ENCODE results near the gene ATG13. TPM values are rescaled to one million over a fixed set of nuclear protein-coding genes. Genes with fewer than 3 reads are reported as not detected.
"Not testable (repeated sequence)": the region's sequence is repeated elsewhere in the genome, so short reads cannot be mapped to it uniquely, and the experiment has no call there.

Gene ATG13
- 64.8 TPM for polyA plus RNA-seq (2013, experiment 1 of 2; ENCODE audit: insufficient read length)
- 68.7 TPM for polyA plus RNA-seq (2013, experiment 2 of 2; ENCODE audit: insufficient read length)

DNA sequence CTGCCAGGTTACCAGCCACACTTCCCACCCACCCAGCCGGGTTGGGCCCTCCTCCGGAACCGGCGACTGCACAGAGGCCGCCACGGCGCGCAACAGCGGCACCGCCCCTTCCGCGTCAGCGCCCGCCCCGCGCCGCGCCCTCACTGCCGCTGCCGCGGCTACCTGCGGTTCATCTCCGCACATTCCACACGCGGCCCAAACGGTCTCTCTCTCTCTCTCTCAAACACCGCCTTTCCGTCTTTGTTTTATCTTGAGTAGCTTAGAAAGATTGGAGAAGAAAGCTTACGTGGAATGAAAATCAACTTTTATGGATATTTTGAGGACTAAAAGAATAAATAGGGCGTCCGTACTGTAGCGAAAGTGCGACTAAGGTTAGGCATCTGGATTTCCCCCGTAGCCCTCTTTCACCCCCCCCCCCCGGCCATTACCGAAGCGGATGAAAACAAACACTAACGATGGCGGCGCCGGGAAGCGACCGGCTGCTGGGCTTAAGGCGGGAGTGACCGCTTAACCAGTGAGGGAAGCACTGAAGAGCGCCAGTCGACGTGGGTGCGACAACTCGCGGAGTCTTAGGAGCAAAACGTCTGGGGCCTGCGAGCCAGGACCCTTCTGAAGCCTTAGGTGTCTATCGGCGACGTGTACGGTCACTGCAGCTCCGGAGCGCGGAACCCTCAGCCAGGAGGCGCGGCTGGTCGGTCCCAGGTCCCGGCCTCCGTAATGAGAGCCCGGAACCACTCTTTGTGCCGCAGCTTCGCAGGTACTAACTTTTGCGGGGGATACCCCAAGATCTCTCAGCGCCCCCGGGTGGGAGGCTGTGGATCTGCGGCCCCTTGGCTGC lies at the start of gene ATG13, which contains the start of gene HARBI1:
ATG13 (plus strand) TSS at position 420 of the 838 bp plus-strand sequence. CDS start 26,739 bp downstream, outside the sequence.
HARBI1 (minus strand) TSS at position 94 of the 838 bp plus-strand sequence. CDS start 990 bp downstream, outside the sequence.
- DNase-seq: peak; percentile 90

DNA sequence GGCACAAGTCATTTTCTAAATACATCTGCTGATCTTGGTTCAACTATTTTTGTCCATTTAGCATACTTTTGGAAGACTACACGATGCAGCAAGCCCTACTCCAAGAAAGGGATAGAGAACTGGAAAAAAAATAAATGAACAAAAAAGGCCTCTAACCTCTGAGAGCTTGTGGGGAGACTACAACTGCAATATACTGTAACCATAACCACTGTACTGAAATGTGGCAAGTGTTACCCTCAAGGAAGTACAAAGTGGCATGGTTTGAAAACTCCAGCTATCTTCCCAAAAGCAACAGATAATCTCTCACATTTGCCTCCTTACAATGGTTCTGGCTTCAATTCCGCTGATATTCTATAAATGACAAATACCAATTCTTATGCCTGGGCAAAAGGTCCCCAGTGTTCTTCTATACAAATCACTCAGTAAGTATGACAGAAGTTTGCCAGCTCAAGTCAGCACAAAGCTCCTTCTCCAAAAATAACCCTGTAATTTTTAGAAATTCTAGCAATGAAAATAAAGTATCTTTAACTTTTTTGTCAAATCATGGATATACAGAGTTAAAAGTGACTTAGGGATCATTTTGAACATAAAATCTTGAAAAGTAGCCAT lies 46.5 kb upstream of the ATG13 start:
- DNase-seq: no peak

GRCh38 chr11:46574656-46575055 lies 42.7 kb upstream of the ATG13 start:
- DNase-seq: no peak

DNA sequence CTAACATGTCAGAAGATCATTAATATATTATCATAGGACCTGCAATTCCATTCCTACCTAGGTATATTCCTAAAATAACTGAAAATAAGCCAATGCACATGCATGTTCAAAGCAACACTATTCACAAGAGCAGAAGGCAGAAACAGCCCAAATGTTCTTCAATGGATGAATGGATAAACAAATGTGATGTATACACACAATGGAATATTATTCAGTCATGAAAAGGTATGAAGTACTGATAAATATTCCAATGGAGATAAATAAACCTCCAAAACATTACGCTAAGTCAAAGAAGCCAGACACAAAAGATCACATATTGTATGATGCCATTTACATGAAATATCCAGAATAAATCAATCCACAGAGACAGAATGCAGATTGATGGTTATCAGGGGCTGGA lies 40.3 kb upstream of the ATG13 start:
- DNase-seq: no peak

DNA sequence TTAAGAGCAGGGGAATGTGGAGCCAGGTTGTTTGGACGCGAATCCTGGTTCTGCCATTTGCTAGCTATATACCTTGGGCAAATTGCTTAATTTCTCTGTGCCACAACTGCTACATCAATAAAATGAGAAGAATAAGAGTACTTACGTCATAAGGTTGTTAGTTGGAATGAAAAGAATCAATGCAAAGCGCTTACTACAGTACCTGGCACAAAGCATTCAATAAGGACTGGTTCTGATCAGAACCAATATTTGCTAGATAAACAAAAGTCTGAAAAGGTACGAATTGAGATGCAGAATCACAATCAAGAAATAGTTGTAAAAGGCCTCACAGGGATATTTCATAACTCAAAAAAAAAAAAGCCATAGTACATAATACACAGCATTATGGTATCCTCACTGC lies 34.8 kb upstream of the ATG13 start:
- DNase-seq: no peak

DNA sequence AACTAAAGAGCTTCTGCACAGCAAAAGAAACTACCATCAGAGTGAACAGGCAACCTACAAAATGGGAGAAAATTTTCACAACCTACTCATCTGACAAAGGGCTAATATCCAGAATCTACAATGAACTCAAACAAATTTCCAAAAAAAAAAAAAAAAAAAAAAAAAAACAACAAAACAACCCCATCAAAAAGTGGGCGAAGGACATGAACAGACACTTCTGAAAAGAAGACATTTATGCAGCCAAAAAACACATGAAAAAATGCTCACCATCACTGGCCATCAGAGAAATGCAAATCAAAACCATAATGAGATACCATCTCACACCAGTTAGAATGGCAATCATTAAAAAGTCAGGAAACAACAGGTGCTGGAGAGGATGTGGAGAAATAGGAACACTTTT lies 33.8 kb upstream of the ATG13 start:
- not testable (repeated sequence) for DNase-seq

- DNase-seq: no peak
Measured at GRCh38 chr11:46588131-46588530, 29.2 kb upstream of the ATG13 start.

GRCh38 chr11:46588915-46589314 lies 28.4 kb upstream of the ATG13 start:
- no peak for DNase-seq

- no peak for DNase-seq
Measured at GRCh38 chr11:46590740-46591605, 26.4 kb upstream of the ATG13 start.

DNA sequence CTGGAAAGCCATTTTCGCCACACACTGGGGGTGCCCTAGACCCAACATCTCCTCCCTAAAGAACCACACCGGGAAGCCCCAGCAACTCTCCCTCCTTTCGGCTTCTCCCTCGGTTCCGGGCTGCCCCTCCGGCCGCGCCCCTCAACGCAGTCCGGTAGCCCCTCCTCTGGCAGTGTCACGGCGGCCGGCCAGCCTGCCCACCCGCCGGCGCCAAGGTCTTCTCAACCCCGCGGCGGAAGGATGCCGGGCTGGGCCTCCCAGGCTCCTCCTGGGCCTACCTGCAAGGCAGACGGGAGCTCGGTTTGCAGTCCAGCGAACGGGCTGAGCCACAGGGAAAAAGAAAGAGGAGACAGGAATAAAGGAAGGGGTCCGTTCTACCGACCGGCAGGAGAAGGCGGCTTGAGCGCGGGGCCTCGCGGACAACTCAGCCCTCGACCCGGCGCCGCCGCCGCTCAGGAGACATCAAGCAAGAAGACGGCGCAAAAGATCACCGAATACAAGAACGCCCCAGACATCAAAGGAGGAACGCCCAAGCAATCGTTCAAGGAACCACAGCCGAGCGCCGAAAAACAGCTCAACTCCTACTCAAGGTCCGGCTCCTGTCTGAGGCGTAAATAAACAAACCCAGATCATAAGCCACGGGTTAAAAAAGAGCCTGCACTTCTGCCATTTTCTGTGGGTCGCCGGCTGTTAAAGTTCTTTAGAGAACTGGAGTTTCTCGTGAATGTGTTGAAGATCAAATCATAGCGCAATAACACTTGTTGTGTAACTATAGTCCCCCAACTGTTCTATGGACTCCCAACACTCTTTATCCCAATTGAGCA lies 23.6 kb upstream of the ATG13 start, which contains the start of gene AMBRA1:
AMBRA1 (minus strand) TSS at position 474 of the 824 bp plus-strand sequence. CDS start 45,643 bp downstream, outside the sequence.
- DNase-seq: peak; percentile 90

DNA sequence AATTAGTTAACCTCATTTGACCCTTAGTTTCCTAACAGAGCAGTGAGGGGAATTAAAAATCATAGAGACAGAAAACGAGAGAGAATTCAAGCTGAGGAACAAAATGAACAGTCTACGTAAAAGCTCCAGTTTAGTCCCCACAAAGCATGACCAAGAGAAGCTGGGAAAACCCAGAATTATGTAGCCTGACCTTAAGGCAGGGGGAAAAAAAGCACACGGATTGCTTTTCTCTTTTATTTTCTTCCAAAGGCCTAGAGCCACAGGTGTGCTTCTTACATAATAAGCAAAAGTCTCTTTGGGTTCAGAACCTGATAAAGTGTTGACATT lies 23.0 kb upstream of the ATG13 start:
- no peak for DNase-seq

GRCh38 chr11:46594785-46595184 lies 22.6 kb upstream of the ATG13 start:
- no peak for DNase-seq

GRCh38 chr11:46597155-46597554 lies 20.2 kb upstream of the ATG13 start:
- no peak for DNase-seq

- no peak for DNase-seq
Measured at GRCh38 chr11:46597609-46598219, 19.6 kb upstream of the ATG13 start.

GRCh38 chr11:46599340-46600193 lies 17.8 kb upstream of the ATG13 start:
- no peak for DNase-seq

DNA sequence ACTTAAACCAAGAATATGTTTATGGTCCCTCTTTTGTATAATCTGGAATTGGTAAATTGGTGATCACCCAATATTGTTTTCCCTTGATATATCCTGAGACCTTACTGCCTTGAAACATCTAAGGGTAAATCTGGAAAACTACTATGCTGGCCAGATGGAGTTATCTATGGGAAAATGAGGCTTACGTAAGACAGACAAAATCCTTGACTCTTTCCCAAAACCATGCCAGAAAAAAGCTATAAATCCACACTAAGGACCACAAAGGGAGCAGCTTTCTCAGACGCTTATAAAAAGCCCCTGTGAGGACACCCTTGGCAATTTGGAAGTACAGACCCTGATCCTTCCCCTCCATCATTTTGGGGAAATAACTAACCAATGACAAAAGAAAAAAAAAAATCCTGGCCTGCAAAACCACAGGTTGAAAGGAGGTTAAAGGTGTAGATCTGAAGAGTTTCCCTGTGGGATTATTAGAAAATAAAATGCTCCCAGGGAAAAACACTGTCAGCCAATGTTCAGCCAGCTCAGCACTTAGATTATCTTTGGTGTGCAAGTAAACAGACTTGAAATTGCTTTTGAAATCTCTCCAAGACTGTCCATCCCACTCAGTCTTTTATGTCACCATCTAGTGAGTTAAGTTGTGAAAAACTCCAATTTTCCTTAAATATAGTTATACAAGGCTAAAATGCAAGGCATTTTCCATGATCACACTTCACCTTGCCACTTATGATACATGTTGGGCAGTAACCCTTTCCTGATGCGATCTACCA lies 17.0 kb upstream of the ATG13 start:
- no peak for DNase-seq

DNA sequence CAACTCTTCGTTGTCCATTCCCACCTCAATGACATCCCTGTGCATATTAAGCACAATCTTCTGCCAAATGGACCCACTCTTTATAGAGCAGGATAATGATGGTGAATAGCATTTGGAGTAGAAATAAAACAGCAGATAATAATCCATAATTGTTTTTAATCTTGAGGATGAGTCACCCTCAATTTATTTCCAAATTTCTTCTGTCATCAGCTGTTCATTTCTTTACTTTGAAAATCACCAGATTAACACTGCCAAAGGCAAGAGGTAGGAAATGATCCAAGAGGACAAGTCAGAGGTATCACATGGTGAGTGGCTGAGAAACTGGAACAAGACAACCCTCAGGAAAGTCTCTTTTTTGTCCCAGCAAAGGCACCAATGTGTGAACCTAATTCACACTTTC lies 16.2 kb upstream of the ATG13 start:
- no peak for DNase-seq

GRCh38 chr11:46603704-46604308 lies 13.5 kb upstream of the ATG13 start:
- no peak for DNase-seq

GRCh38 chr11:46604796-46605195 lies 12.6 kb upstream of the ATG13 start:
- no peak for DNase-seq

Data from fibroblast of skin of scalp (primary cell).